Left ventricle myocardium inferior (tissue), 1 donor: ENCODE measurements around the gene CTAG1B. TPM values are rescaled to one million over a fixed set of nuclear protein-coding genes. Genes with fewer than 3 reads are reported as not detected.

ENCODE experiments used
- DNase-seq: peaks from one replicate; pipeline ENCODE4 v3.0.0-alpha.2; 2020
- H3K27ac ChIP-seq: fragments of 200-600 bp; replicated peaks from 2 replicates; pipeline ENCODE4 v1.8.0; 2021
- H3K27me3 ChIP-seq: fragments of 200-600 bp; 2 replicates; pipeline ENCODE4 v1.8.0; 2021; ENCODE audit warnings: low read depth
- H3K36me3 ChIP-seq: fragments of 200-600 bp; 2 replicates; pipeline ENCODE4 v1.8.0; 2021
- H3K4me1 ChIP-seq: fragments of 200-600 bp; 2 replicates; pipeline ENCODE4 v1.8.0; 2021
- H3K4me3 ChIP-seq: fragments of 200-600 bp; 2 replicates; pipeline ENCODE4 v1.8.0; 2021; ENCODE audit warnings: mild to moderate bottlenecking, moderate library complexity
- H3K9me3 ChIP-seq: fragments of 200-600 bp; replicated peaks from 2 replicates; pipeline ENCODE4 v1.8.0; 2021
- CTCF ChIP-seq: fragments of 200-600 bp; IDR thresholded peaks from 2 replicates; pipeline ENCODE4 v1.8.0; 2021; ENCODE audit warnings: antibody characterized with exemption, mild to moderate bottlenecking, borderline replicate concordance
- intact Hi-C: fragments of 100-400 bp; cut with micrococcal nuclease; formaldehyde crosslinking; loops from one replicate; pipeline ENCODE4 v1.11.0; 2022
- total RNA-seq: library from RNA; stranded (reverse); fragmentation: NEBNext Ultra II Directional; extraction: Animal tissue kit (Norgen Biotek cat#: 25700); gene quantifications from one replicate; pipeline ENCODE4 v1.2.1, GENCODE V29; 2021
- donor health status: DM: no; HTN: yes; CAD: no; lungs with severe emphysema.

CTAG1B gene
- total RNA-seq, 1 donor from 2014 or later, result not detected

GRCh38 chrX:154603438-154604430 is 15.3 kb downstream of the CTAG1B start:
- H3K4me1 ChIP-seq, result no peaks in the 10 kb centered on the region
- H3K36me3 ChIP-seq, result no peaks in the 10 kb centered on the region
- H3K4me3 ChIP-seq, result no peak overlapping the region
- no peak for DNase-seq
- H3K9me3 ChIP-seq, result no peaks in the 10 kb centered on the region
- intact Hi-C loops, result no loop called here
- H3K27ac ChIP-seq, result no peak overlapping the region
- no peaks in the 10 kb centered on the region for H3K27me3 ChIP-seq
- TF ChIP-seq CTCF, result no peak

- Histone ChIP-seq H3K36me3 (no peaks in the 10 kb centered on the region), H3K4me1 (no peaks in the 10 kb centered on the region), H3K9me3 (no peaks in the 10 kb centered on the region), H3K27ac (no peak overlapping the region), H3K27me3 (no peaks in the 10 kb centered on the region), H3K4me3 (no peak overlapping the region)
- intact Hi-C loops, result no loop called here
- TF ChIP-seq CTCF, result no peak
- DNase-seq, result no peak
Observed at GRCh38 chrX:154602766-154603437, 16.2 kb downstream of the CTAG1B start.

GRCh38 chrX:154602226-154602625 is 16.9 kb downstream of the CTAG1B start:
- no peak for DNase-seq
- intact Hi-C loops, result no loop called here
- no peaks in the 10 kb centered on the region for H3K4me1 ChIP-seq
- no peak overlapping the region for H3K27ac ChIP-seq
- H3K36me3 ChIP-seq, result no peaks in the 10 kb centered on the region
- no peaks in the 10 kb centered on the region for H3K9me3 ChIP-seq
- H3K27me3 ChIP-seq, result no peaks in the 10 kb centered on the region
- H3K4me3 ChIP-seq, result no peak overlapping the region
- TF ChIP-seq CTCF, result no peak

- no peak for TF ChIP-seq CTCF
- intact Hi-C loops, result no loop called here
Observed at GRCh38 chrX:154600759-154601374, 18.2 kb downstream of the CTAG1B start.

GRCh38 chrX:154599531-154599930 is 19.6 kb downstream of the CTAG1B start:
- Histone ChIP-seq H3K9me3 (no peaks in the 10 kb centered on the region), H3K4me1 (no peaks in the 10 kb centered on the region), H3K36me3 (no peaks in the 10 kb centered on the region), H3K27ac (no peak overlapping the region), H3K4me3 (no peak overlapping the region), H3K27me3 (no peaks in the 10 kb centered on the region)
- no peak for DNase-seq
- intact Hi-C loops, result no loop called here
- no peak for TF ChIP-seq CTCF

More at GRCh38 chrX:154600759-154601374, 18.2 kb downstream of the CTAG1B start:
- no peaks in the 10 kb centered on the region for H3K27me3 ChIP-seq
- no peaks in the 10 kb centered on the region for H3K4me1 ChIP-seq
- no peak overlapping the region for H3K27ac ChIP-seq
- H3K36me3 ChIP-seq, result no peaks in the 10 kb centered on the region
- H3K9me3 ChIP-seq, result no peaks in the 10 kb centered on the region
- H3K4me3 ChIP-seq, result no peak overlapping the region
- no peak for DNase-seq
